ENCODE data around the gene TPST2.

Gene TPST2

DNA sequence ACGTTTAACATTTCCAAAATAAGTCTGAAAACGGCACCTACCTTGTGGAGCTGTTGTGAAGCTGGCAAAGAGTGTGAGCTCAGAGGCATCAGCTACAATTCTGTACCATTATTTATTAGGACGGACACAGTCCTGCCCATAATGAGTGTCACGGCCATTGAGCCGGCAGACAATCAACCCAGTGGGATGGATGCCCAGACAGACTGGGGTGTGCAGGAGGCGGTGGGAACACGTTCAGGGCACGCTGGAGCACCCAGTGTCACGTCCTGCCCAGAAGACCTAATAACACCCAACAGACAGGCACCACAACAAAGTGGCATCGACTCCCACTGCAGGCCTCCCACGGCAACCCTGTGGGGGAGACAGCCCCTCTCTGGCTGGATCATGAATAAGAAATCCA is 34.5 kb downstream of the TPST2 start:
- no peak for DNase-seq (ENCODE audit: low read depth in 2 of 2)

DNA sequence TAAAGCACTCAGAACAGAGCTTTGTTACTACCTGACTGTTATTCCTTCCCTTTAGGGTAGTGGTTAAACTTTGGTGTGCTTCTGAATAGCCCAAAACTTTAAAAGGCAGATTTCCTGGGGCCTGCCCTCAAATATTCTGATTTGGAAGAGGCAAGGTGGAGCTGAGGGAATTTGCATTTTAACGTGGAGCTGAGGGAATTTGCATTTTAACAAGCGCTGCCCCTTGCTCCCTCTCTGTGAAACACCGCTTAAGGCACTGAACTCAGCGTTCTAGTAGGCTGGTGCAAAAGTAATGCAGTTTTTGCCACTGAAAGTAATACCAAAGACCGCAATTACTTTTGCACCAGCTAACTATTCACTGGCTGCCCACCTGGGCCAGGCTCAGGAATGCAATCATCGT is 35.0 kb downstream of the TPST2 start:
- no peak for DNase-seq (ENCODE audit: low read depth in 2 of 2)

DNA sequence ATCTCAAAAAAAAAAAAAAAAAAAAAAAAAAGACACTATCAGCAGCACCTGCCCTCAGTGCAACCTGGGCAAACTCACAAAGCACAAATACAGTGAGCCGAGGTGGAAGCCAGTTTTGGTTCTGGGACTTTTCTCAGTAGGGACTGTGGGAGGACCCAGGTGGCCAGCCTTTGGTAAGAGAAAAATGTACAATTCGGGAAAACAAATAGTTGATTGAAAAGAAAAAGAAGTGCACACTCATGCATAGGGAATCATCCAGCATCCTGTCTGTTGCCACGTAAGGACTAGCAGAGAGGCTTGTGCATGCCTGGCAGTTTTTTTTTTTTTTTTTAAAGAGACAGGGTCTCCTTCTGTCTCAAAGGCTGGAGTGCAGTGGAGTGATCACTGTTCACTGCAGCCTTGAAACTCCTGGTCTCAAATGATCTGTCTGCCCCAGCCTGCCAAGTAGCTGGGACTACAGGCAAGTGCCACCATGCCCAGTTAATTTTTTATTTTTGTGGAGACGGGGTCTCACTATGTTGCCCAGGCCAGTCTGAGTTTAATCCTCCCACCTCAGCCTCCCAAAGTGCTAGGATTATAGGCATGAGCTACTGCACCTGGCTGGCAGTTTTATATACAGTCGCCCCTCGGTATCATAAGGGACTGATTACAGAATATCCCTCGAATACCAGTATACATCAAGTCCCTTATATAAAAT is 36.7 kb downstream of the TPST2 start:
- DNase-seq (ENCODE audit: low read depth in 2 of 2) = no peak

DNA sequence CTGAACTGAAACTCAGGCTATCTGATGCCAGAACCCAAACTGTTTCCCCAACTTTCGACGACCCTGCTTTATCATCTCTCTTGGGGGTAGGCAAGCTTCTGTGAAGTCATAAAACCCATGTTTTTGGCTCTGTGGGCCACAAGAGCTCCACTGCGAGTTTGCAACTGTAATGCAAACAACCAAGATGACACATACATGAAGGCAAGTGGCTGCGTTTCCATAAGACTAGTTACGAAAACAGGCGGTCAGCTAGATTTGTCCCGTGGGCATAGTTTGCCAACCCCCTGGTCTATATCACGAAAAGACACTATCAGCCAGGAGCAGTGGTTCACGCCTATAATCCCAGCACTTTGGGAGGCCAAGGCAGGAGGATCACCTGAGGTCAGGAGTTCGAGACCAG is 37.5 kb downstream of the TPST2 start:
- no peak for DNase-seq (ENCODE audit: low read depth in 2 of 2)

DNA sequence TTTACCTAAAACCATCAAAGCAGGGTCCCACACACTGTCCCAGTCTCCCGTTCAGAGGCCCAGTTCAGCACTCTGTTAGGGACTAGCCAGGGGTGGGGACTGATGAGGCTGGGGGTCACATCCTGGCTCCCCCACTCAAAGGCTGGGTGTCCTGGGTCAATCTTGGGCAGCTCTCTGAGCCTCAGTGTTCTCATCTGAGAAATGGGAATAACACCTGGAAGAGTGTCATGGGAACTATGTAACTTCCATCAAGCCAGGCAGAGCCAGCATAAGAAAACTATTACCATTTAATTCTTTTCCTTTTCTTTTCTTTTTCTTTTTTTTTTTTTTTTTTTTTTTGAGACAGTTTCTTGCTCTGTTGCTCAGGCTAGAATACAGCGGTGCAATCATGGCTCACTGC is 38.4 kb downstream of the TPST2 start:
- no peak for DNase-seq (ENCODE audit: low read depth in 2 of 2)

DNA sequence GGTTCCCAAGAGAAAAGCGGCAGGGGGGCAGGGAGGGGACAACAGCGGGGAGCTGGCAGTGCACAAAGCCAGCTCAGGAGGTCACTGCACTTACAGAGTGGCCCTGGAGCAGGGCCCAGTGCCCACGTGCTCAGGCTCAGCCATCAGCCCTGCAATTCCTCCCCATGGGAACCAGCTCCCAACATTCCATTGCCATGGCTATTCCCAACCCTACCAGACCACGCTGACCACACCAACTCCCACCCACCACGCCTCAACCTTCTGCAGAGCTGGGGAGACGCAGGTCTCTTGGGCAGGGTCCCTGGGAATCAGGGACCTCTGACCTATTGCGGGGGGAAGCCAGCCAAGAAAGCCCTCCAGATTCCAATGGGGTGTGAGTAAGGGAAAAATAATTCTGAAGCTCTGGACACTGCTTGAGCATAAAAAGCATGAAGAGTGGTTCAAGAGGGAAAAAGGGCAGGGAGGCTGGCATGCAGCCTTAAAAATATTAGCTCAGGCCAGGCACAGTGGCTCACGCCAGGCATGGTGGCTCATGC is 39.4 kb downstream of the TPST2 start:
- DNase-seq (ENCODE audit: low read depth in 2 of 2) = no peak

DNA sequence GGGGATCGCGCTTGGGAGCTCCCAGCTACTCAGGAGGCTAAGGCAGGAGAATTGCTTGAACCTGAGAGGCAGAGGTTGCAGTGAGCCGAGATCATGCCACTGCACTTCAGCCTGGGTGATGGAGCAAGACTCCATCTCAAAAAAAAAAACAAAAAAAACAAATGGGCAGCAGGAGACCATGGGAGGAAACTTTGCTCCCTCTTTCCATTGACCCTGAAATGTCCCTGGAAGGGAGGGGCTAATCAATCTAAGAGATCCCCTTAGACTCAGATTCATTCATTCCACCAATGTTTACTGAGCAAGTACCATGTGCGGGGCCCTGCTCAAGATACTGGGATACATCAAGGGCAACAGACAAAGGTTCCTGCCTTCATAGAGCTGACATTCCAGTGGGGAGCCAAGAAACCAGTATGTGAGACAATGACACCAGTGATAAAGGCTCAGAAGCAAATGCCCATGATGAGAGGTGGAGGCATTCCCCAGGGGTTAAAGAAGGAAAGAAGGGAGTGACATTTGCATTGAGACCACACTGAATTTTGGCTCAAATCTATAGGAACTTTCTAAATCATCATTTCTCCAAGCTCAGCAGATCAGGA is 39.9 kb downstream of the TPST2 start:
- no peak for DNase-seq (ENCODE audit: low read depth in 2 of 2)

DNA sequence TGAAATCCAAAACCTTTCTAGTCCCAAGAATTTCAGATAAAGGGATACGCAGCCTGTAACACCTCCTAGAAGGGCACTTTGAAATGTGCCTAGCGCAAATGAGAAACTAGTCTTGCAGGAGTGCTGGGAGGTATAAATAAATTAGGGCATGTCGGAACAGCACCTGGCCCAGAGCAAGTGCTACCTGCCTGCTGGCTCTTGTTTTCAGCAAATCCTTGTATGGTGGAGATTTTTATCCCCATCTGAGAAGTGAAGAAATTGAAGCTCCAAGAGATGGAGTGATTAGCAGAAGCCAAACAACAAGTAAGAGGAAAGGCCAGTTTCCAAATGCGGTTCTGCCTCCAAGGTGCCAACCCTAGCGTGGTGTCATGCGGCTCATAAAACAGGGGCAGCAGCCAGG is 40.9 kb downstream of the TPST2 start:
- no peak for DNase-seq (ENCODE audit: low read depth in 2 of 2)

DNA sequence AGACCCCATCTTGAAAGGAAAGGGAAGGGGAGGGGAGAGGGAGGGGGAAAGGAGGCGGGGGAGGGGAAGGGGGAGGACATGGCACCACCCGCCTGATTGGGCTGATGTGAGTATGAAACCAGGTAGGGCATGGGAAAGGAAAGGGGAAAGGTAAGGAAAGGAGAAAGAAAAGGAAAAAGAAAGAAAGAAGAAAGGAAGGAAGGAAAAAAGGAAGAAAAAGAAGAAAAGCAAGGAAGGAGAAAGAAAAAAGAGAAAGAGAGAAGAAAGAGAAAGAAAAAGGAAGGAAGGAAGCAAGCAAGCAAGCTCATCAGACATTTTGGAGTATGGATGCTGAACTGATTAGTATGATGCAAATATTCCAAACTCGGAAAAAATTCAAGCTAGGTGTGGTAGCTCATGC is 41.6 kb downstream of the TPST2 start:
- no peak for DNase-seq (ENCODE audit: low read depth in 2 of 2)

DNA sequence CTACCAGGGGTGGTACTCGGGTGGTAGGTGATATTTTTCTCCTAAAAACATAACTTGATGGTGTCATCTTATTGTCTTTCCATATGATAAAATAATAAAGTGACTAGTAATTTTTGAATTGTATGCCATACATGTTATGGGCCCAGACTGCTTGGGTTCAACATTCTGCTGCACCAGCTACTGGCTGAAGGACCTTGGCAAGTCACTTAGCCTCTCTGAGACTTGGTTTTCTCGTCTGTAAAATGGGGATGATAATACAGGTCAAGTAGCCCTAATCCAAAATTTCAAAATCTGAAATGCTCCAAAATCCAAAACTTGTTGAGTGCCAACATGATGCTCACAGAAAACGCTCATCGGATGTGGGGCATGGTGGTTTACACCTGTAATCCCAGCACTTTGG is 42.1 kb downstream of the TPST2 start:
- DNase-seq (ENCODE audit: low read depth in 2 of 2) = no peak

DNA sequence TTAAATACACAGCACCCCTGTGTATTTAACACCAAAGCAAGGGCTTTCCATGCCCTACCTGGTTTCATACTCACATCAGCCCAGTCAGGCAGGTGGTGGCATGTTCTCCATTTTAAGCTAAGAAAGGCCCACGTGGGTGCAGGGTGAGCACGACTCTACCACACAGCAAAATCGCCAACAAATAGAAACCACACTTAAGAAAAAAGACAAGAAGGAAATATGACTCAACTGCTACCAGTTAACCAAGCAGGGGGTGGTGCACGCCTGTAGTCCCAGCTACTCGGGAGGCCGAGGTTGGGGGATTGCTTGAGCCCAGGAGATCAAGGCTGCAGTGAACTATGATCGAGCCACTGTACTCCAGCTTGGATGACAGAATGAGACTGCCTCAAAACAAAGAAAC is 42.5 kb downstream of the TPST2 start:
- DNase-seq (ENCODE audit: low read depth in 2 of 2) = peak; percentile 26 to 27

DNA sequence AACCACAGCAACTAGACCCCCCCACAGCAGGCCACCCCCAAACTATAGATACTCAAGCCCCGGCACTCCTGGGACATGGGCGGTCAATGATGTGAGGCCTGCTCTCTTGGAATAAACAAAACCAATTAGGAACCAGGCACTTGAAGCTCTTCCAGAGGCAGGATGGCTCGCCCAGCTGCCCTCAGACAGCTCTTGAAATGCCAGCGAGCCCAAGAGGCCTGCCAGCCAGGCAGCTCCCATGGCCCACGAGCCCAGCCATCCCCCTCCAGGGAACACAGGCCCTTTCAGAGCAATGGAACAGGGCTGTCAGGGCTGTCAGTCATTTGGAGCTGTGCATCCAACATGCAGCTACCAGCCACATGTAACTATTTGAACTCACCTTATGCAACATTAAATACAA is 43.6 kb downstream of the TPST2 start:
- no peak for DNase-seq (ENCODE audit: low read depth in 2 of 2)

DNA sequence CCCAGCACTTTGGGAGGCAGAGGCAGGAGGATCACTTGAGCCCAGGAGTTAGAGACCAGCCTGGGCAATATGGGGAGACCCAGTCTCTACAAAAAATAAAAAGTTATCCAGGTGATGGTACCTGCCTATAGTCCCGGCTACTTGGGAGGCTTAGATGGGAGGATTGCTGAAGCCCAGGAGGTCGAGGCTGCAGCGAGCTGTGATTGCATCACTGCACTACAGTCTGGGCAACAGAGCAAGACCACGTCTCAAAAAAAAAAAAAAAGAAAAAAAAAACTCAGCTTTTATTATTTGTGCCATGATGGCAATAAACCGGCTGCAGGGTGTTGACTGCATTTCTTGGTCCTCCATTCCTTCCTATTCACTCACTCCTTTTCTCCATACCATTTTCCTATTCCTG is 44.1 kb downstream of the TPST2 start:
- DNase-seq (ENCODE audit: low read depth in 2 of 2) = no peak

DNA sequence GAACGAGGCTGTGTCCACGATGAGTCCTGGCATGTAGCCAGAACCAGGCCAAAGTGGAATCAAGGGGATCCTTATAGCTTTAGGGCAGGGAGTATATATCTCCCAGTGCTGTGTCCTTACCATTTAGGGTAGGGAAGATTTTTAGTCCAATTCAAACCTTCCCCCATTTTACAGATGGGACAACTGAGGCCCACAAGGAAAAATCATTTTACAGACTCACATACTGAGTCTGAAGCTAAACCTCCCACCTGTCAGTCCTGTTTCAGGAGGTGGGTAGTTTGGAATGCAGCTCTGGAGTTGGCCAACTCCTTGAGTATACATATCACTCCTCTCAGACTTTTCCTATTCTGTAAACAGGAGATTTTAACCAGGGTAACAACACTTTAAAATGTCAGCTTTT is 44.5 kb downstream of the TPST2 start:
- no peak for DNase-seq (ENCODE audit: low read depth in 2 of 2)

DNA sequence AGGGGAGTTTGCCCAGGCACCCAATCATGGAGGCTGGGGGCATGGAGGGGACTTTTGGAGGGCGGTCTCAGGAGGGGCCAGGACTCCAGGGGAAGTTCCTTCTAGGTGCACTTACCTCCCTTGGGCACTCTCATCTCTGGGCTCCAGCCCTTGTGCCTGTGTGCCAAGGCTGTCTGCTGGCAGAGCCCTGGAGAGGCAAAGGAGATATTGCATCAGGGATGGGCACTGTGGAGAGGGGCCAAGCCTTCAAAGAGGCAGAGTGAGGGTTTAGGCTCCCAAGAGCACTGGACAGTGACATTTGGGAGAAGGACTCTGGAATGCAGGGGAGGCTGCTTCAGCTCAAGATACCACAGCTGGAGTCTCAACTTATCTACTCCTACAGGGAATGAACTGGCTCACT is 45.4 kb downstream of the TPST2 start:
- no peak for DNase-seq (ENCODE audit: low read depth in 2 of 2)

DNA sequence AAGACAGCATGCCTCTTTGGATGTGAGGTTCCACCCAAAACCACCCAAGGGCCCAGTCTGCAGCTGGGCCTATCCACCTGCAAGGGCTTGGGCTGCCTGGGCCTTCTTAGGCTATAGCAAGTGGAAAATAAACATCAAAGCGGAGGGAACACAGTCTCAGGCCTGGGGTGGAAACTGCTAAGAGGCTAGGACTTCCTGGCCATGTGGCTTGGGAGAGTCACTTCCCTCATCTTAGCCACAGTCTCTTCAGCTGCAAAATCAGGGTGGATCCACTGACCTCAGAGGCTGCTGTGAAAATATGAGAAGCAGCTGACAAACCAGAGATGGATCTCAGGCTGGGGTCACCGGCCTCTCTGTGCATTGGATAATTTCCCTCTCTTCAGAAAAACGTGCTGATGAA is 47.1 kb downstream of the TPST2 start:
- DNase-seq (ENCODE audit: low read depth in 2 of 2) = no peak

DNA sequence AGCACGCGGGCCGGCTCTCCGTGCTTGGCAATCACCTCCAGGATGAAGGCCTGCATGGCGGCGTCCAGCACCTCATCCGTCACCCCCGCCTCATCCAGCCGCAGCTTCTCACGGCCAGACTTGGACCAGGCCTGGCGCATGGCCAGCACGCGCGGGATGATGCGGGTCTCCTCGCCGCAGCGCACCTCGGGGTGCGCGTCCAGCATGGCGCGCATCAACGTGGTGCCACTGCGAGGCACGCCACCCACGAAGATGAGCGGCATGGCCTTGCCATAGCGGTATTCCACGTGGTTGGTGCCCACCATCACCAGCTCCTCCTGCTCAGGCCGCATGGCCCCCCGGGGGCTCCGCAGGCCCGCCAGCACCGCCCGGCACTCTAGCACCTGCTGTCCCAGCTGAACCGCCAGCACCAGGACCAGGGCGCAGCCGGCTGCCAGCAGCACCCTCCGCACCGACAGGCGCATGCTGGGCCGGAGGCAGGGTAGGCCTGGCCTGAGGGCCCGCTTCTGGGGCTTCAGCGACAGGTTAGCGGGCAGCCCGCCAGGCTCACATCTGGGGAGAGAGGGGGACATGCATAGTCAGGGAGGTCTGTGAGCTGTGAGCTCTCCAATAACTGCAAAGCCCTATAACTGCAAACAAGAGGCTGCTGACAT is 48.6 kb downstream of the TPST2 start:
- no peak for DNase-seq (ENCODE audit: low read depth in 2 of 2)

DNA sequence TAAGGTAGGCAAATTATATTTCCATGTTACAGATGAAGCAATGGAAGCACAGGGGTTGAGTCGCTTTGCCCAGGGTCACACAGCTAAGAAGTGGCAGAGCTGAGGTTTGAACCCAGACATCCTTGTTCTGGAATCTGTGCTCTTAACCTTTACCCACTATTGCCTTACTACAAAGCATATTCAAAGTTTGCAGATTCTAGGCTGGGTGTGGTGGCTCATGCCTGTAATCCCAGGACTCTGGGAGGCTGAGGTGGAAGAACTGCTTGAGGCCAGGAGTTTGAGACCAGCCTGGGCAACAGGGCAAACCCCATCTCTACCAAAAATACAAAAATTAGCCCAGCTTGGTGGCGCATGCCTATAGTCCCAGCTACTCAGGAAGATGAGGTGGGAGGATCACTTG is 49.8 kb downstream of the TPST2 start:
- no peak for DNase-seq (ENCODE audit: low read depth in 2 of 2)

DNA sequence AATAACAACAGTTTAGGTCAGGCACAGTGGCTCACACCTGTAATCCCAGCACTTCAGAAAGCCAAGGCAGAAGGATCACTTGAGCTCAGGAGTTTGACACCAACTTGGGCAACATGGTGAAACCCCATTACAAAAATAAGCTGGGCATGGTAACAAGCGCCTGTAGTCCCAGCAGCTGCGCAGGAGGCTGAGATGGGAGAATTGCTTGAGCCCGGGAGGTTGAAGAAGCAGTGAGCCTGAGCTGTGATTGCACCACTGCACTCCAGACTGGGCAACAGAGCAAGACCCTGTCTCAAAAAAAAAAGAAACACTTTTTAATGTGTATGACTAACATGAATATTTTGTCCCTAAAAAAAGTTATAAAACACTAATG is 53.2 kb downstream of the TPST2 start:
- DNase-seq (ENCODE audit: low read depth in 2 of 2) = no peak

DNA sequence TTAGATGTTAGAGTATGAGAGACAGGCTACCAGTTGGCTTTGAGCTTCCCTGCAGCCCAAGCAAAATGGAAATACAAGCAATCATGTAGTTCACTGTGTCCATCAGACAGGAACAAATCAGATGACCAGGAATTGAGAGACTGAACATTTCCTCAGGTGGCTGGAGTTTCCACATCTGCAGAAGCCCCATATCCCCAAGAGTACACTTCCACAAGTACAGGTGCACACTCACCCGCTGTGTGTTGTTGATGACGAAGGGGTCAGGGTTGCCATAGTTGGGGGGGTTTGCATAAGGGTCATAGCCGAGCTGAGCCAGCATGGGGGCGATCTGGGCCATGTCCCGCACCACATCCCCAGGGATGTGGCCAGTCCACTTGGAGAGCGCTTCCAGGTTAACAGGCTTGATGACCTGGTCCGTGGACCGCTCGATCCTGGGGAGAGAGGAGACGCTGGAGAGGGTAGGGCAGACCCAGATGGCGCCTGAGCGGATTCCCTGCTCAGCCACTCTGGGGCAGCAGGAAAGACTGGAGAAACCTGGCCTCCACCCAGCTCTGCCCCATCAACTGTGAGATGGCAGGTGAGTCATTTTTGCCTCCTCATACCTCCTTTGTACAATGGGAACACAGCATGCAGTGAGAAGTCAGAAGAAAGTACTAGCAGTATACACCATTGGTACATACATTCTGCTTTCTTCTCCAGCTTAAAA is 53.7 kb downstream of the TPST2 start:
- DNase-seq (ENCODE audit: low read depth in 2 of 2) = no peak

DNA sequence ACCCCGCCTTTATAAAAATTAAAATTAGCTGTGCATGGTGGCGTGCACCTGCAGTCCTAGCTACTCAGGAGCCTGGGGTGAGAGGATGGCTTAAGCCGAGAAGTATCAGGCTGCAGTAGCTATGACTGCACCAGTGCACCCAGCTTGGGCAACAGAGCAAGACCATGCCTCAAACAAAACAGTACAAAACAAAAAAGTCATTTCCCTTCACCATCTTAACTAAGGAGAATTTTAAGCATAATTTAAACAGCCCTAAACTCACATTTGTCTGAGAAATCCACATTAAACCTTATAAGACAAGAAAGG is 54.4 kb downstream of the TPST2 start:
- no peak for DNase-seq (ENCODE audit: low read depth in 2 of 2)

DNA sequence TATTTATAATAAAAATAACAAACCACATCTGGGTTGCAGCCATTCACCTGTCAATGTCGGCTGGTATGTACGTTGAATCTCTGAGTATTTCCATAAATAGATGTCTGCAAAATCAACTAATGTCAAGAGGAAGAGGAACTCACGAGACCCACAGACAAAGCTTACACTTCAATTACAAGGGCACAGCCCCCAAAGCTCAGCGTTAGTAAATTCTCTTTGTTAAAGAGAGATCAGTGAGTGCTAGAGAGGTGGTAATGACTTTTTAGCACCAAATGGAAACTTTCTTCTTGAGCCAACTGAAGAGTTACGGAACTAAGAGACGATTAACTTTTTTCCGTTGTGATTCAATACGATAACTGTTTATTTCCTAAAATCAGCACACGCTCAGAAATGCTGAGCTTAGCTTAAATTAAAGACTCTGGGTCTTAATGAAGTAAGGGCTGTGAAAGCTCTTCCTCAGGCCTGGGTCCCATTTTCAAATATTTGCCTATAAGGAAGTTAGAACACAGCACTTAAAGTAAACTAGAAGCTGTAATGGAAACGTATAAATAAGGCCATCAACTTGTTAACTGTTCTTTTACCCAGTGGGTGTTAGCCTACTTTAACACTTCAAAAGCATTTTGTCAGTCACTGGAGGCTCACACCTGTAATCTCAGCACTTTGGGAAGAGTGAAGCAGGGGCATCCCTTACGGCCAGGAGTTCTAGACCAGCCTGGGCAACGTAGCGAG is 54.9 kb downstream of the TPST2 start:
- no peak for DNase-seq (ENCODE audit: low read depth in 2 of 2)

Data from stimulated activated CD8-positive, alpha-beta memory T cell treated with anti-CD3 and anti-CD28 coated beads, Interleukin-15, amount 100 ng/mL, for 48 hours (primary cell).